Skin of body (tissue), 2 donors: ENCODE data around the gene DOCK8. TPM values are rescaled to one million over a fixed set of nuclear protein-coding genes. Genes with fewer than 3 reads are reported as not detected.

ENCODE experiments used
- DNase-seq: peaks from one replicate; lab custom pipeline; 2025; lab: John Stamatoyannopoulos, UW
- total RNA-seq: library from RNA; depleted of rRNA; stranded (reverse); fragments of >200 nt; gene quantifications from one replicate; pipeline ENCODE4 v1.2.3, GENCODE V29; 2014

DOCK8 gene
- total RNA-seq, 1 donor from 2014 or later: 12.1 TPM

DNA sequence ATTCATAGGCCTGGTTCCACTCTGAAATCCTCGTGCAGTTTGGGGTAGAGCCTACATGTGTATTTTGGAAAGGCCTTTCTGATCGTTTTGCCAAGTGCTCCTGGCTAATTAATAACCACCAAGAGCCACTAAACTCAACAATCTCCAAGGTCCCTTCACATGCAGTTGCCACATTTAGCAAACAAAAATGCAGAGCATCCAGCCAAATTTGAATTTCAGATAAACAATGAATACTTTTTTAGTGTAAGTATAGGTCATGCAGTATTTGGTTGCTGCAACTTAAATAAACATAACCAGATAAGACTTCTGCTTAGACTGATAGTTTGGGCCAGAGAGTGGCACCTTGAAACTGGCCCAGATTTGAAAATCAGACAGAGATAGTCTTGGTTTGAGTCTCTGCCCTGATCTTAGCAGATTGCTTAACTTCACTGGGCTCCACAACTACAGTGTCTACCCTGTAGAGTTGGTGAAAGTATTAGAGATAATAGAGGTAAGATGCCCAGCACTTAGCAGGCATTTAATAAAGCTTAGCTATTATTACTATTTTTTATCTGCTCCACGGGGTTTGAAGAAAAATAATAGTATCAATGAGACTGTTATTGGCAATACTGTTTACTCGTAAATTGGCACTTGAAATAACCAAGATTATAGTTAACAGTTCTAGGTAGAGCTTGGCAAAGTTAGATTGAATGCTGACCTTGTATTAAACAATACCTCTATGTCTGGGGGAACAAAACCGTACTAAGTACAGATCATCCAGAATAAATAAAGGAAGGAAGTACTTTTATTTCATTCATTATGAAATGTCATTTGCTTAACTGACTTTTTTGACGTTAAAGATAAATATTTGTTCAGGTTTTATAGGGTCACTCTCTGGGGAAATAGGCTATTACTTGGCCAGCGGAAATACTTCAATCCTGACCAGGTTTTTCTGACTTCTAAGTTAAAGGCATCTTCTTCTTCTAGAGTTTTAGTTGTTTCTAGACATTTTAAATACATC is 274.8 kb downstream of the DOCK8 start:
- DNase-seq: no peak

DNA sequence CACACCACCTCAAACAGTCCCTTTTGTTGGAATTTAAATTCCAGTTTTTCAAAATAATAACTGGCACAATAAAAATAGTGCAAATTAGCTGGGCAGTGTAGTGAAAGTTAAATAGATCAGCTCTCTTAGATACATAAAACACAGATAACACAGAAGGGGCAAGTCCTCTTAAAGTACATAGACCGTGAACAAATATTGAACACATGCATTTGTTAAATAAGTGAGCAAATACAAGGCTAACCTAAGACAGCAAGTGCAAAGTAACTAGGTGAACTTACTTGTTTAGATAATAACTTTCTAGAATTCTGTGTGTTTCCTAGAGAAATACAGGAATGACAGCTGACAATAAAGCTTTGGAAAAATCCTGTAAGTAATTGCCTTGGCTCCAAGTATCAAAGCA is 280.1 kb downstream of the DOCK8 start:
- no peak for DNase-seq

DNA sequence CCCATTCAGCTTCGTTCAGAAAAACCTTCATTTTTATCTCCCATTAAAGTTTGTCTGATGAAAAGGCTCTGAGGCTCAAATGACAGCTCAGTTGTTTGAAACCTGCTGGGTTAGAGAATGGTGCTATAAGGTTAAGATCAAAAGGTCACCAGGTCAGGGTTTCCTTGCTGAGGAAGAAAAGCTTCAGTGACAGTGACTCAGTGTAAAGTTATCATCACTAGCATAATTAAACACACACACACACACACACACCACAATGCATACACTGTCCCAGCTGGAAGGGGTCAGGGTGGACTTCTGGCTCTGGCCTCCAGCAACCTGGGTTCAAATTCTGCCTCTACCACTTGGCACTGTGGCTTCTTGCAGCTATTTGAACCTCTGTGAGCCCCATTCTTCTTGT is 281.1 kb downstream of the DOCK8 start:
- DNase-seq: no peak

DNA sequence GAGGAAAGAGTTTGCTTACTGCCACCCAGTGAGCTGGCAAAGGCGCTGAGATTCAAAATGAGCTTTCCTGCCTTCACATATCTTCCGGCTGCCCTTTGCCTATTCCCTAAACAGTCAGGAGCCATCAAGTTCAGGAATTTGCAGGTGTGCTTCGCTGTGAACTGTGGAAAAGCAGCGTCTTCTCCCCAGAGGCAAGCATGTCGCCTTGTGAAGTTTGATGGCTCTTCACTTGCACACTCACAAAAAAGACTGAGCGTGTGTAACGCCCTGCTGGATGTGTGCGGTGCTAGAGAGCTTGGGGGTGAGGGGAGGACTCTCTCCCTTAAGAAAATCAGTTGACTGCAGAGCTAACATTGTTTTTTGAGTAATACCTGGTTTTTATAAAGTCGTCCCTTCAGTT is 288.7 kb downstream of the DOCK8 start:
- no peak for DNase-seq

- peak; percentile 15 for DNase-seq
Measured at GRCh38 chr9:503881-504852, 289.5 kb downstream of the DOCK8 start, which contains the start of gene KANK1. Gene KANK1 (plus strand): TSS chr9:504695.

GRCh38 chr9:504921-505740 is 290.5 kb downstream of the DOCK8 start:
- DNase-seq: no peak

GRCh38 chr9:505741-506059 is 291.0 kb downstream of the DOCK8 start:
- DNase-seq: no peak

- no peak for DNase-seq
Measured at GRCh38 chr9:506281-506680, 291.6 kb downstream of the DOCK8 start.

DNA sequence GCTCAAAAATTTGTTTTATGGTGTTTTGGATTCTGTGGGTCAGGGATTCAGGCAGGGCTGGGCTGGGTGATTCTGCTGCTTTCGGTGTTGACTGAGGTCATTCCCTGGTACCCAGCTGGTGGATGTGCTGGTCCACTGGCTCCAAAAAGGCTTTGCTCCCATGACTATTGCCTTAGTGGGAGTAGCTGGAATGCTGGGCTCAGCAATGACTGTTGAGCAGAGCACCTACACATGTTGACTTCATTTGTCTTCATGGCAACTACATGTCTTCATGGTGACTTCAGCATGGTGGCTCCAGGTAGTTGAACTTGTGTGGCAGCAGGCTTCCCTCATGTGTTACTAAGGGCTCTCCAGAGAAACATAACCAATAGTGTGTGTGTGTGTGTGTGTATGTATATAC is 297.2 kb downstream of the DOCK8 start:
- DNase-seq: no peak

DNA sequence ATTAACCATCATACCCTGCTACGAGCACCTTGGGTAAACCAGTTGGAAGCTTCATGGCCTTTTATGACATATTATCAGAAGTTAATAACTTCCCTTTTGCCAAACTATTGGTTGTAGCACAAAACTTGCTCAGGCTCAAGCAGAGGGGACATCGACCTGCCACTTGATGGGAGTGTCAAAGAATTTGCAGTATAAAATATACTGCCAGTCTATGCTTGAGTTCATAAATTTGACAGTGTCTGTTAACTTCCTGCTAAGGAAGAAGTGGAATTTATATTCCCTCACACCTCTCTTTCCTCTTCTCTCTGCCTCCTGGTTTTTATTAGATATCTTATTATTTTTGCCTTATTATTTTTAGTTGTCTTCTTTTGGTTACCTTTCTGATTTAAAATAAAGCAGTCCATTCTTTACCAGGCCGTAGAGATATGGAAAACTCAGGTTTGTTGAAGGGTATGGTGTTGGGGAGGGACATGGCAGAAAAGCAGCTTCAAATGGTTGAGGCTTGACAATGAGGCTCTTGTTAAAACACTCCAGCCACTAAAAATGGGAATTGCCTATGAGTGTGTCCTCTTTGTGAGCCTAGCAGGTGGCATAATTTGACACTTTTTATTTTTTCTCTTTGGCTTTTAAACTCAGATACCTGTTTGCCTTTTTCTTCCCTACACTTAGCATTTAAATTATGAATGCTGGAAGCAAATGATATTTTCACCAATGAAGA is 298.0 kb downstream of the DOCK8 start:
- no peak for DNase-seq

Other genes starting within 250 kb of the DOCK8 start
- 7.4 TPM for gene WASHC1, start 185.4 kb upstream of the DOCK8 start, total RNA-seq
- gene FOXD4, start 96.4 kb upstream of the DOCK8 start, total RNA-seq: 0.10 TPM
- 44.5 TPM for gene ZNG1A, start 35.8 kb upstream of the DOCK8 start, total RNA-seq